HG02623 (cell line): Measurements from ENCODE around the gene ABTB2.
A peak's percentile ranks its signal among the peaks of the same experiment; 100 is the strongest.

Source experiments
- ATAC-seq: cut with Tn5 transposase; IDR thresholded peaks from one replicate; pipeline ENCODE4 v1.9.1; 2021; ENCODE audit warnings: moderate library complexity; ENCODE audit not compliant: unreplicated experiment

Gene ABTB2

GRCh38 chr11:34317666-34318065 is 40.1 kb downstream of the ABTB2 start:
- ATAC-seq, result no peak

GRCh38 chr11:34317036-34317360 is 40.8 kb downstream of the ABTB2 start:
- ATAC-seq, result no peak

- no peak for ATAC-seq
Measured at GRCh38 chr11:34316347-34317035, 41.3 kb downstream of the ABTB2 start.

GRCh38 chr11:34315394-34315793 is 42.4 kb downstream of the ABTB2 start:
- no peak for ATAC-seq

- no peak for ATAC-seq
Measured at GRCh38 chr11:34314936-34315335, 42.9 kb downstream of the ABTB2 start.

- ATAC-seq, result no peak
Measured at GRCh38 chr11:34314176-34314575, 43.6 kb downstream of the ABTB2 start.

- peak; percentile 83 for ATAC-seq
Measured at GRCh38 chr11:34313099-34313517, 44.7 kb downstream of the ABTB2 start.

- ATAC-seq, result no peak
Measured at GRCh38 chr11:34311126-34311525, 46.7 kb downstream of the ABTB2 start.

GRCh38 chr11:34309965-34310364 is 47.8 kb downstream of the ABTB2 start:
- ATAC-seq, result no peak

GRCh38 chr11:34308913-34309585 is 48.8 kb downstream of the ABTB2 start:
- ATAC-seq, result no peak

- ATAC-seq, result no peak
Measured at GRCh38 chr11:34308049-34308912, 49.5 kb downstream of the ABTB2 start.

- no peak for ATAC-seq
Measured at GRCh38 chr11:34305780-34306179, 52.0 kb downstream of the ABTB2 start.

GRCh38 chr11:34305193-34305592 is 52.6 kb downstream of the ABTB2 start:
- no peak for ATAC-seq

- no peak for ATAC-seq
Measured at GRCh38 chr11:34303028-34303570, 54.7 kb downstream of the ABTB2 start.

GRCh38 chr11:34302046-34302921 is 55.5 kb downstream of the ABTB2 start:
- peak; percentile 77 for ATAC-seq

- no peak for ATAC-seq
Measured at GRCh38 chr11:34300926-34301295, 56.9 kb downstream of the ABTB2 start.

- no peak for ATAC-seq
Measured at GRCh38 chr11:34300026-34300925, 57.5 kb downstream of the ABTB2 start.

GRCh38 chr11:34299284-34299972 is 58.4 kb downstream of the ABTB2 start:
- ATAC-seq, result no peak

- ATAC-seq, result no peak
Measured at GRCh38 chr11:34298871-34299270, 58.9 kb downstream of the ABTB2 start.
